NCI-H446 treated with DMSO at 0.1 percent for 48 hours (cell line): ENCODE results near the gene CHCHD4.

Experiments used
- DNase-seq: peaks from one replicate; lab custom pipeline; 2025; lab: John Stamatoyannopoulos, UW

The CHCHD4 gene

DNA sequence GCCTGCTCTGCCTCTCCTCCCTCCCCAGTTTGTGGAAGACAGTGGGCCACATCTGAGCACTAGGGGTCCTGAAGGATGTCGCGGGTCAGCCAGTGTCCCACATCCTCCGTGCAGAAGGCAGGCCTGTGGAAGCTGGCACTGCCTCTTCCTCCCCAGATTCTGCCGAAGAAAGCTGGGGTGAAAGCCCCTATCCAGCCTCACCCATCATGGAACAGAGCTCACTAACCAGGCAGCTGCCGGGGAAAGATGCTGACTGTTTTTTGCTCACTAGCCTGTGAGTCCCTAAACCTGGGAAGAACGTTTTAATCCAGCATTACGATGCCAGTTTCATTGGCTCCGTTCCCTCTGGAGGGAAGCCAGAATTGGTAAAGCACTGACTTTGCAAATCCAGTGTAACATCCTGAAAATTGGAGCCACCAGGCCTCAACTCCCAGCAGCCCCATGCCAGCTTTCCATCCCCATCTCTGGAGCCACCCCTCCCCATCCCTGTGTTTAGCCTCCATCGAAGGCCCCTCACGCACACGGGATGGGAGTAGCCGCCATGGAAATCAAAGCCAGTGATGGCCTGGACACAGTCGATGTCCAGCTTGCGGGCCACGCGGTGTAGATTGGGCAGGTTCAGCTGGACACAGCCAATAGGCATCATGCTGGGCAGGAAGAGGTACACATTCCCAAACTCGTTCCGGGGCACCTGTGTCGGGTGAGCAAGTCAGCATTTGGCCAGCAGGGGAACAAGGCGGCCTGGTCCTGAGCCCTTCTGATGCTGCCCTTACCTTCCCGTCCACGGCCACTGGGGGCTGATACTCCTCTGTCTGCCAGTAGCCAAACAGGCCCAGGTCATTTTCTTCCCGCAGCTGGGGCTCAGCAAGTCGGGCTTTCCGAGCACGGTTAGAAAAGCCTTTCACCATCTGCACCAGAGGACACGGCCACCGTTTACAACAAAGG lies 23.6 kb upstream of the CHCHD4 start:
- DNase-seq: no peak

- DNase-seq: no peak
Observed at GRCh38 chr3:14147617-14148016, 22.9 kb upstream of the CHCHD4 start.

GRCh38 chr3:14147066-14147435 lies 22.4 kb upstream of the CHCHD4 start:
- DNase-seq: no peak

GRCh38 chr3:14146381-14147065 lies 21.9 kb upstream of the CHCHD4 start:
- DNase-seq: no peak

- DNase-seq: no peak
Observed at GRCh38 chr3:14145670-14146380, 21.2 kb upstream of the CHCHD4 start.

DNA sequence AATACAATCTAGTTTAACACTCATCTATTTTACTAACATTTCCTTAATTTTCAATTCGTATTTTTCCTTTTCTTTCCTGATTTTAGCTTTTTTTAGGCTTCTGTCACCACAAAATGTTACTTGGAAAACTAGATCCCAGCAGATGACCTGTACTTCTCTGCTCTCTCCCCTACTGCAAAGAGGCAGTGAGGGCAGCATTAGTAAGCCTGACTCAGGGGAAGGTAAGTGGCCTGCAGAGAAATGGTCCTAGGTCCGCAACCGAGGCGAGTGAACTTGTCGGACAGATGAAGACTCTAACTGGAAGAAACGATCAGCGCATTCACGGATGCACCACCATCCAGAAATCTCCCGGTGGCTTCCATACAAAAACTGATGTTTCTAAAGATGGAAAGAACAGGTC lies 20.6 kb upstream of the CHCHD4 start:
- no peak for DNase-seq

- peak; percentile 77 for DNase-seq
Observed at GRCh38 chr3:14144423-14145075, 19.9 kb upstream of the CHCHD4 start.

GRCh38 chr3:14143271-14144225 lies 18.9 kb upstream of the CHCHD4 start:
- no peak for DNase-seq

GRCh38 chr3:14142567-14143270 lies 18.0 kb upstream of the CHCHD4 start:
- DNase-seq: no peak

DNA sequence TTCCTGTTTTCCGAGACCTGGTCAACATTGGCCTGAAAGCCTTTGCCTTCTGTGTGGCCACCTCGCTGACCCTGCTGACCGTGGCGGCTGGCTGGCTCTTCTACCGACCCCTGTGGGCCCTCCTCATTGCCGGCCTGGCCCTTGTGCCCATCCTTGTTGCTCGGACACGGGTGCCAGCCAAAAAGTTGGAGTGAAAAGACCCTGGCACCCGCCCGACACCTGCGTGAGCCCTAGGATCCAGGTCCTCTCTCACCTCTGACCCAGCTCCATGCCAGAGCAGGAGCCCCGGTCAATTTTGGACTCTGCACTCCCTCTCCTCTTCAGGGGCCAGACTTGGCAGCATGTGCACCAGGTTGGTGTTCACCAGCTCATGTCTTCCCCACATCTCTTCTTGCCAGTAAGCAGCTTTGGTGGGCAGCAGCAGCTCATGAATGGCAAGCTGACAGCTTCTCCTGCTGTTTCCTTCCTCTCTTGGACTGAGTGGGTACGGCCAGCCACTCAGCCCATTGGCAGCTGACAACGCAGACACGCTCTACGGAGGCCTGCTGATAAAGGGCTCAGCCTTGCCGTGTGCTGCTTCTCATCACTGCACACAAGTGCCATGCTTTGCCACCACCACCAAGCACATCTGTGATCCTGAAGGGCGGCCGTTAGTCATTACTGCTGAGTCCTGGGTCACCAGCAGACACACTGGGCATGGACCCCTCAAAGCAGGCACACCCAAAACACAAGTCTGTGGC lies 17.1 kb upstream of the CHCHD4 start:
- DNase-seq: no peak

DNA sequence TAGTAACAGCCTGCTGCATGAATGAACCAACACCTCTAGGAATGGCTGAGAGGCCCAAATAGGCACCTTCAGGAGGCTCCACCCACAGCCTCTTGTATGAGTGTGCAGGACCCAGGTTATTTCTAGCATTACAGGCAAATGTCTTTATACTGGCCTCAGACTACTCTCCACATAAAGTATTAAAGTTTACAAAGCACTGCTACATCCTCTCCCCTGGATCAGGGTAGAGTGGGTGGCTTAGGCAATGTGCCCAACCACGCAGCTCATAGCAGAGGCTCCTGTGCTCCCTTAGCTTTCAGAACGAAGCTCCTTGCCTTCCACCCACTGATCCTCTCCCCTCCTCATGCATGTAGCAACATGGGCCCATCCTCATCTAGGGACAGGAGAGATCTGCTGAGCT lies 16.5 kb upstream of the CHCHD4 start:
- DNase-seq: no peak

GRCh38 chr3:14140668-14141067 lies 16.0 kb upstream of the CHCHD4 start:
- no peak for DNase-seq

- no peak for DNase-seq
Observed at GRCh38 chr3:14139771-14140170, 15.1 kb upstream of the CHCHD4 start.

- DNase-seq: no peak
Observed at GRCh38 chr3:14138878-14139655, 14.4 kb upstream of the CHCHD4 start.

DNA sequence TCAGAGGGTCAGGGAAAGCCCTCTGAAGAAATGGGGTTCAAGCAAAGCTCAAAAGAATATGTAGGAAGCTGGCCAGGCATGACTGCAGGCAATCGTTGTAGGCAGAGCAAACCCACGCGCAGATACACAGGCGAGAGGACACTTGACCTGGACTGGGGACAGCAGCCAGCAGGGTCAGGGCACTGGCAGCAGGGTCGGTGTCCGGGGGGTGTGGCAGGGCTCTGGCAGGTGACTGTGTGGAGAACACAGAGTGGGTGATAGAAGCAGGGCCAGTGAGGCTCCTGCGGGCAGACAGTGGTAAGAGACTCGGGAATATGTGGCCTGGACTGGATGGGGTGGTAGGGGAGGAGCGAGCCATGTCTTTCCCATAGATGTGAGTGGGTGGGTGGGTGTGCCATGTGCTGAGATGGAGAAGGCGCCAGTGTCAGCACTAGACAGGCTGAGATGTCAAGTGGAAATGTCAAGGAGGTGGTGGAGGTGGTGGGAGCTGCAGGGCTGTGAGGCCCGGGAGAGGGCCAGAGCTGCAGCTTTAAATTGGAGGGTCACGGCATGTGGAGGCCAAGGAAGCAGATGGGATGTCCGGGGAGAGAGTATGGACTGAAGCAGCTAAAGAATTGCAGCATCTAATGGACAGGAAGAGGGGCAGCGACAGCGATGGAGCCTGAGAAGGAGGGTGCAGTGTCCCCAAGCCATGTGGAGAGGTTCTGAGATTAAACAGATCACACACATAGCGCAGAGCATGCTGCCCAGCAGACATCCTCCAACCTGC lies 13.6 kb upstream of the CHCHD4 start:
- DNase-seq: no peak

DNA sequence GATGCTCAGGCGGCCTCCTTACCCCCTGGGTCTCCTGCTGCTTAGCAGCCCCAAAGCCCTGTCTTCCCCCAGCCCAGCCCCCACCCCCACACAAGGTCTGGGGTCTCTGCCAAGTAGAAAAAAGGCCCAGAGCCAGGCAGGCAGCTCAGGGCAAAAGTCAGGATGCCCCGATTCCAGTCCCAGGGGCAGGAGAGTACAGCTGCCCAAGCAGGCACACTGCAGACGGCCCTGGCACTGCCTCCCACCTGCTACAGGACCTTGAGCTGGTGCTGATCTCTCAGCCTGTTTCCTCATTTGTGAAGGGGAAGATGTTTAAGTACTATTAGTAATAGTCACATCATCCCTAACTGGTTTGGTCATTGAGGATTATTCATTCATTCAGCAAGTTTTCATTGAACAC lies 12.8 kb upstream of the CHCHD4 start:
- no peak for DNase-seq

DNA sequence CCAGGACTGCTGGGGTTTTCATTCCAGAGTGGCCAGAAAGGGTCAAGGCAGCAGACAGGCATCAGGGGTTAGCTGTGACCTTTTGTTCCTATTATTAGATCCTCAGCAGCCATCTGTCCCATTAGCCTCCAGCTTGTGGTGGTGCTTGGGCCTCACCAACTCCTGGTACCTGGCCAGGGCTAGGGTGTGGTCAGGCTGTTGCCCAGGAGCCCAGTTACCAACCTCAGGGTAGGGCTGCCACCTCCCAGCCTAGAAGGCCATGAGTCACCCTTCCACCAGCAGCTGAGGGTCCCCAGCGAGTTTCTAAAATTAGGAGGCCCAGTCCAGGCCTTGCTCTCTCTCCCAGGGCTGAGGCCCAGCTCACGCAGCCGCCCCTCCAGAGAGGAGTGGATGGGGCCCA lies 12.3 kb upstream of the CHCHD4 start:
- DNase-seq: no peak

DNA sequence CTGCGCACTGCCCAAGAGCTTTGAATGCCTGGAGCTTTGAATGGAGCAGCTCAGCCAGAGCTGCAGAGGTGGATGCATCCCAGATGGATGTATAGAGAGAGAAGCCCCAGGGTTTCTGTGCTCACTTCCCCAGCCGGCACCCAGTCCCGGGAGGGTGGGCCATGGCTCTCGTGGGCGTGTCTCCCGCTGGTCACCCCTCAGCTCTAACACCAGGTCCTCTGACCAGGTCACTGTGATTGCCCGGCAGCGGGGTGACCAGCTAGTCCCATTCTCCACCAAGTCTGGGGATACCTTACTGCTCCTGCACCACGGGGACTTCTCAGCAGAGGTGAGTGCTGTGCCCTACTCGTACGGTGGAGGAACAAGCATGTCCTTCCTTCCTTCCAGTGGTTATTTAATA lies 10.9 kb upstream of the CHCHD4 start:
- DNase-seq: no peak
